Glomerular visceral epithelial cell (primary cell): ENCODE results near the gene TSPOAP1.
A peak's percentile ranks its signal among the peaks of the same experiment; 100 is the strongest.

Experiments
- DNase-seq: peaks from one replicate; pipeline ENCODE4 v3.0.0-alpha.2; 2016; ENCODE audit errors: extremely low spot score

Gene TSPOAP1

GRCh38 chr17:58316260-58316960, 12.2 kb downstream of the TSPOAP1 start:
- no peak for DNase-seq

DNA sequence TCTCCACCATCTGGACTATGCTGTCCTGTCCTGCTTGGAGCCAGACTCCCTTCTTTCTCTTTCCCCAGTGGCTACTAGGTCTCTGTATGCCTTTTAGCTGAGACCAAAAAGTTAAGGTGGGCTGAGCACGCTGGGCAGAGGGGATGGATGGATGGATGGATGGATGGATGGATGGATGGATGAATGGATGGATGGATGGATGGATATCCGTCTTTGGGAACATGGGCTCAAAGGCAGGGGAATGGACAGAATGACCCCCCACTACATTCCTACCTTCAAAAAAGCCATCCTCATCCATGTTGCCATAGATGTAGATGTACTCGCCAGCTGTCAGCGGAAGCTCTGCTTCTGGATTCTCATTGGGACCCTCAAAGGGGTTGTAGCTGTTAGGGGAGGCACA, 12.8 kb downstream of the TSPOAP1 start:
- DNase-seq: no peak

GRCh38 chr17:58315281-58315711, 13.3 kb downstream of the TSPOAP1 start:
- DNase-seq: no peak

- no peak for DNase-seq
These were observed 13.9 kb downstream of the TSPOAP1 start for GRCh38 chr17:58314706-58315015.

DNA sequence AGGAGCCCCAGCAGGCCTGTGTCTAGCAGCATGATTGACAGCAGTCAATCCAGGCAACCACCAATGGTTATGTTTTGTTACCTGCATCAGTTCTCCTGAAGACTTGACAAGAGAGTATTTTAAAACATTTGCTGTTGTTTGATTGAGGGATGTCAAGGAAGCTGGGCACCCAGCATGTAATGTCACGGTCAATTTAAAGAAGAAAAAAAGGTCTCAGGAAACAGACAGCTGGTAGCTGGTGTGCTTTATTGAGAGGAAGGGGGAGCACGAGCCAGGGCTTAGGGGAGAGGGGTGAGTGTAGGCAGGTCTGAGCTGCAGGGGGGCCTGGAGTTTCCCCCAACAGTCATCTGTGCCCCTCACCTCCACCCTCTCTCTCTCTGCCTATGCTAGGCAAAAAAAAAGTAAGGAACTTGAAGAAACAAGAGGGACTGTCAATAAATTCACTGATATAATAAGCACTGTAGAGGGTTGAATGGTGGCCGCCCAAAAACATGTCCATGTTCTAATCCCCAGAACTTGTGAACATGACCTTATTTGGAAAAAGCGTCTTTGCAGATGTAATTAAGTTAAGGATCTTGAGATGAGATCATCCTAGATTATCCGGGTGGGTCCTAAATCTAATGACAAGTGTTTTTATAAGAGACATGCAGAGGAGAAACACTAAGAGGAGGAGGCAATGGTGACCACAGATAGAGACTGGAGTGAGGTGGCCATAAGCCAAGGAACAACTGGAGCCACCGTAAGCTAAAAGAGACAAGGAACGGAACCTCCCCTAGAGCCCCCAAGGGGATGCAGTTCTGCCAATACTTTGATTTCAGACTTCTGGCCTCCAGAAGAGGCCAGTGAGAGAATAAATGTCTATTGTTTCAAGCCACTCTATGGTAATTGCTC, 14.5 kb downstream of the TSPOAP1 start:
- DNase-seq: no peak

- DNase-seq: no peak
These were observed 15.8 kb downstream of the TSPOAP1 start for GRCh38 chr17:58312829-58313228.

- no peak for DNase-seq
These were observed 16.5 kb downstream of the TSPOAP1 start for GRCh38 chr17:58312021-58312630.

GRCh38 chr17:58311429-58311894, 17.1 kb downstream of the TSPOAP1 start:
- DNase-seq: no peak

- DNase-seq: no peak
These were observed 17.8 kb downstream of the TSPOAP1 start for GRCh38 chr17:58310511-58311428.

DNA sequence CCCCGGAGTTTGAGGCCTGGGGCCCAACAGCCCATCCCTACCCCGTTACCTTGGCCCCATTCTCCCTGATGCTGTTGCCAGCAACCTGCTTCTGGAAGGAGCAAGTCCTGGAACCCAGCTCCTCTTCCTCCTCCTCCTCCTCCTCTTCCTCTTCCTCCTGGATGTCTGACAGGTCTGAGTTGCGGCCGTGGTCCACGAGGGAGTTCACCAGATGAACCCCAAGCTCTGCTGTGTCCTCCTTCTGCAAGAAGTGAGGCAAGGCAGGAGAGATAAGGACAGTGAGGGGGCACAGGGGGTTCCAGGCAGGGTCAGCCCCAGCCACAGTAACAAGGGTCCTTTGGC, 18.7 kb downstream of the TSPOAP1 start:
- no peak for DNase-seq

- DNase-seq: no peak
These were observed 19.3 kb downstream of the TSPOAP1 start for GRCh38 chr17:58308985-58309917.

GRCh38 chr17:58308173-58308984, 20.2 kb downstream of the TSPOAP1 start:
- DNase-seq: no peak

DNA sequence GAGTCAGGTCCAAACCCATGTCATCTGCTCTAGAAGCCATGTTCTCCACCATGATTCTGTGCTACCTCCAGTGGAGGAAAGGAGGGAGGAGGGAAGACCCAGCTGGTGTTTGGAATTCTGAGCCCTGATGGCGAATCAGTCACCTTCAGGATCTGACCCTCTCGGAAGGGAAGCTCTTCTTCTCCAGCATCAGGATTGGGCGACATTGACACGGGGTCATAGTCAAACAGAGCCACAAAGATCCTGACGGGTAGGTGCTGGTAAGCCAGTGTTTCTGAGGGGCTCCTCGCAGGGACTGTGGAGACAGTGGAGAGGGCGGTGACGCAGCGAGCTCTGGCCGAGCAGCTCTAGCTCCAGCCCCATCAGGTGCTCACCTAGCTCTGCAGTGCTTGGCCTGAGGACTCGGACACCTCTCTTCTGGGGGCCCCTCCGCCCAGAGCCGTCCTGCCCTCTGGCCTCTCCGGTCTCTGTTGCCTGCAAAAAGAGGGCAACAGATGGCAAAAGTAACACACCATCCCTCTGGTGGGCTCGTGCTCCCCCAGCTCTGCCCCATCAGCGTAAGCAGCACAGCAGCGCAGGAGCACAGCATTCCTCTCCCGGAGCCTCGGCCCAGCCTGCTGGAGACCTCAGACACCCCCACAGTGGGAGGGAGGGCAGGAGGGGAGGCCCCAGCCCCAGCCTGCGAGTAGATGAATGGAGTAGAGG, 21.0 kb downstream of the TSPOAP1 start:
- DNase-seq: no peak

- DNase-seq: no peak
These were observed 22.3 kb downstream of the TSPOAP1 start for GRCh38 chr17:58306131-58306951.

GRCh38 chr17:58305626-58306025, 23.0 kb downstream of the TSPOAP1 start:
- no peak for DNase-seq

DNA sequence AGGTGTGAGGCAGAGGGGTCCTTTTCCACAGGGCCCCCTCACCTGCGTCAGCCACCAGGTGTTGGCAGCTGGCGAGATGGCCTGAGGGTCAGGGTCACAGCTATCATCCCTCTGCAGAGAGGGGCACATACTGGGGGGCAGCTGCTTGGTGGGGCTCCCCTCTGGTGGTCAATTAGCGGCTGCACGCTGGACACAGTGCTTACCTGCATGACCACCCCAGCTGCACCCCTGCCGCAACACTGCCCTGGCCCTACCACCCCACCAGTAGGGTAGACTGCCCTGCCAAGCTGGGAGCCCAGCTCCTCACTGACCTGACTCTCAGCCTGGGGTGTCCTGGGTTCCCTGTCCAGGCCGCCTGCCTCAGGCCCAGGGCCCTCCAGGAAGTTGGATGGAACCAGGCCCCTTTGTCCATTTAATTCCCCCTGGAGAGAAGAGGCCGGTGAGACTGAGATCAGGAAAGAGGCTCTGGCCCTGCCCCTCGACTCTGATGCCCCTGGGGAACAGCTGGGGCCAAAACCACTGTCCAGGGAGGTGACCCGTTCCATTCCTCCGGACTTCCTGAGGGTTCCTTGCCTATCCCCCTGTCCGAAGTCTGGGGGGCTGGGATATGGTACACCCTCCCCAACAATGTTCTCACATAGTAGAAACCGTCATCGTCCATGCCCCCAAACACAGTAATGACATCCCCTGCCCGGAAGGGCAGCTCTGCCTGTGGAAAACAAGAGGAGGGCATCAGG, 23.7 kb downstream of the TSPOAP1 start:
- DNase-seq: no peak

- DNase-seq: peak; percentile 57
These were observed 24.4 kb downstream of the TSPOAP1 start for GRCh38 chr17:58303971-58304749.
